Head of caudate nucleus (tissue), 42 donors: ENCODE results near the gene CAMSAP3.

Source experiments
- DNase-seq, 42 donors: peaks; one replicate each; pipeline versions ENCODE4 v3.0.0 to v3.0.0-alpha.2; 2020 to 2021; ENCODE audit warnings: mixed read lengths in 7 of 42
- intact Hi-C: fragments of 100-400 bp; cut with DNase I; formaldehyde crosslinking; loops from one replicate; pipeline ENCODE4 v1.15.0; 2022

Gene CAMSAP3

GRCh38 chr19:7607874-7608560 lies 12.4 kb downstream of the CAMSAP3 start:
- no peak for DNase-seq
- intact Hi-C loops: no loop called here

DNA sequence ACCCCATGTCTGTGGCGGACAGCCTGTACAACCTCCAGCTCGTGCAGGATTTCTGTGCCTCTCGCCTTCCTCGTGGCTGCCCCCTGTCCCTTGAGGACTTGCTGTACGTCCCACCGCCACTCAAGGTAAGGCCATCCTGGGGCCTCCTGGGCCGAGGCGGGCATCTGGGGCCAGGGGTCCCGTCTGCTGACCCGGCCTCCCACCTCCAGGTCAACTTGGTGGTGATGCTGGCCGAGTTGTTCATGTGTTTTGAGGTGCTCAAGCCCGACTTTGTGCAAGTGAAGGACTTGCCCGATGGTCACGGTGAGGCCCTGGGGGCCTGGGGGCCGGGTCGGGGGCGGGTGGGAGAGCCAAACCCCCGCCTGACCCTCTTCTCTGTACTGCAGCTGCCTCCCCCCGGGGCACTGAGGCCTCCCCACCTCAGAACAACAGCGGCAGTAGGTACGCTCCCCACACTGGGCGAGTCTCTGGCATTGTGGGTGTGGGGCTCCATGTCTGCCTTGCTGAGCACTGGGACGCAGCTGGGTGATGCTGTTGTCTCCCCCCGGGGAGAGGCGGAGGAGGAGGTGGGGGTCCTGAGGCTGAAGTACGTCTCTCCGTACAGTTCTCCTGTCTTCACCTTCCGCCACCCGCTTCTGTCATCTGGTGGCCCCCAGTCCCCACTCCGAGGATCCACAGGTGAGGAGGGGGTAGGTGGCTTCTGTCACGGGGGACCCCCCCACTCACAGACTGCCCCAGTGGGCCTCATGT lies 15.0 kb downstream of the CAMSAP3 start:
- intact Hi-C loops: no loop called here
- no peak for DNase-seq

GRCh38 chr19:7611541-7612279 lies 16.0 kb downstream of the CAMSAP3 start:
- intact Hi-C loops: no loop called here
- DNase-seq: no peak

- no peak for DNase-seq
- intact Hi-C loops: no loop called here
These were observed 16.9 kb downstream of the CAMSAP3 start for GRCh38 chr19:7612282-7613274.

- DNase-seq: no peak
- intact Hi-C loops: no loop called here
These were observed 19.4 kb downstream of the CAMSAP3 start for GRCh38 chr19:7614859-7615741.

GRCh38 chr19:7617172-7617571 lies 21.5 kb downstream of the CAMSAP3 start:
- intact Hi-C loops: no loop called here
- DNase-seq: no peak

DNA sequence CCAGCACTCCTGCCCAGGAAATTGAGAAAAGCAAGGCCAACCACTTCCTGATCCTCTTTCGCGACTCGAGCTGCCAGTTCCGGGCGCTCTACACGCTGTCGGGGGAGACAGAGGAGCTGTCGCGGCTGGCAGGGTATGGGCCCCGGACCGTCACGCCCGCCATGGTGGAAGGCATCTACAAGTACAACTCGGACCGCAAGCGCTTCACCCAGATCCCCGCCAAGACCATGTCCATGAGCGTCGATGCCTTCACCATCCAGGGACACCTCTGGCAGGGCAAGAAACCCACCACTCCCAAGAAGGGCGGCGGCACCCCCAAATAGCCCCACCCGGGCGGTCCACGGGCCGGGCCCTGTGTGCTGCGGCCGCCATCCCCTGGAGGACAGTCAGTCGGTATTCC lies 22.1 kb downstream of the CAMSAP3 start:
- no peak for DNase-seq
- intact Hi-C loops: no loop called here

DNA sequence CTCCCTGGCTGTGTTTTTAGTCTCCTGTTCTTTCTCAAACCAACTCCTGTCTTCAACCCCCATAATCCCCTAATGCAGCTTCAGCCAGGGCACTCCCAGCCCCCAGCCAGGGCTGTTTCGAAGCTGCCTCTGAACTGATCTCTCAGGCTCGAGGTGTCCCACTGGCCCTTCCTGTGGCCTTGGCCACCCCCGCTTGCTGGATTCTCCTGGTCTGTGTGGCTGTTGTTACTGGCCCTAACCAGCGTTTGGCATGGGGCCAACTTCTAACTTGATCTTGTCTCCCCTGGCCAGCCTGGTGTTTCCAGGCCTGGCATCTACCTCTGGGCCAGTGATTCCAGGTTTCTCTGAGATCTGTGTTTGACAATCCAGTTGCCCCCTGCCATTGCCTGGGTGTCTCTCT lies 22.7 kb downstream of the CAMSAP3 start:
- intact Hi-C loops: no loop called here
- DNase-seq: peak in 5 of 42 donors; percentile 22 to 59 (median 29)

DNA sequence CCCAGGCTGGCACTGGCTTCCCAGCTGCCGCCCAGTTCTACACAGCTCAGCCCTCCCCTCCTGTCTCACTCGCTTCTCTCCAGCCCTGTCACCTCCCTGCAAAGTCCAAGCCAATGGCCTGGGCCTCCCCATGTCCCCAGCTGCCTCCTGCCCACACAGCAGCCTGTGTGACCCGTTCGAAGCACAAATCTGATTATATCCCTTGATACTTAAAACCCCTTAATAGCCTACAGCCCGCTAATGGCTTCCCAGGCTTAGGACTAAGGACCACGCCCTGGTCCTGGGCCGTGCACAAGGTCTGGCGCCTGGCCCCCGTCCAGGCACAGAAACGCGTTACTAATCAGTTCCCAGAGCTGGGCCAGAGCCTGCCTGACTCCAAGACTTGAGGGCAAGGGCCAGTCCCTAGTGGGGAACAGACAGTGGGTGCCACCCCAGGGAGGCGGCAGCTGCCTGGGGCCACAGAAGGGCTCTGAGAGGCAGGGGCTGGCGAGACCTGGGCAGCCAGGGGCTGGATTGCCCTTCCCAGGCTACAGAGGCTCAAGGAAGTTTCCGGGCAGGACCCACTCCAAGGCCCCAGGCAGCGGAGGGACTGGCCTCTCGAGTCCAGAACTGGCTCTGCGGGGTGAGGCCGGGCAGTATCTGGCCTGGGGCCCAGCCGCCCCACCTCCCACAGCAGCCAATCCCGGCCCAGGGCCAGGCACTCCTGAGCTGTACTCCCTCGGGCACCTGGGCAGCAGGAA lies 23.3 kb downstream of the CAMSAP3 start:
- DNase-seq: peak in 4 of 42 donors; percentile 7 to 43 (median 30)
- intact Hi-C loops: no loop called here

DNA sequence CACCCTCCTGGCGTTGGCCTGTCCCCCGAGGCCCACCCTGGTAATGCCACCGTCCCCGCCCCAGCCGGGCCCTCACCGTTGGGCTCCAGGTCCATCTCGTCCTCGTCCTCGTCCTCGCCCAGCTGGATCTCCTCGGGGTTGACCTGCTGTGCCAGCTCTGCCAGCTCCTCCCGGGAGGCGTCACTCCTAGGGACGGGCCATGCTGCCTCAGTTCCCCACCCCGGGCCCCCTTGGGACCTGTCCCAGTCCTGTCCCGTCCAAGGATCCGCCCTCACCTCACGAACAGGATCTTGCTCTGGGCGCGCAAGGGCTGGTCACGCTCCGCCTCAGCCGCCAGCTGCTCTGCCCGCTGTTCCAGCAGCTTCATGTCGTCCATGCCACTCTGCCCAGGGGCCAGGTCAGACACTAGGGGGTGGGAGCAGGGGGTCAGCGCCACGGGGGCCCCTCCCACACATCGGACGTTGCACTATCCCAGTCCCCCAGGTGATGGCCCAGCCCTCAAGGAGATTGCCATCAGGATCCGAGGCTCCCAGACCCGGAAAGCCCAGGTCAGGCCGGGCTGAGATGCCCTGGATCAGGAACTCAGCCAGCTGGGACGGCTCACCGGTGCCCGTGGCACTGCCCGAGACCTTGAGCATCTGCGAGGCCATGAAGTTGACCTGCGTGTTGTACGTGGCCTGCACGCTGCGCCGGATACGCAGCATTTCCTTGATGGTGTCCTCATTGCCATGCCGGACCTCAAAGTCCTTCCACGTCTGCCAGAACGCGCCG lies 24.2 kb downstream of the CAMSAP3 start:
- DNase-seq: no peak
- intact Hi-C loops: no loop called here

GRCh38 chr19:7620442-7621412 lies 25.1 kb downstream of the CAMSAP3 start:
- no peak for DNase-seq
- intact Hi-C loops: no loop called here

- intact Hi-C loops: no loop called here
- DNase-seq: no peak
These were observed 27.4 kb downstream of the CAMSAP3 start for GRCh38 chr19:7622933-7623685.

DNA sequence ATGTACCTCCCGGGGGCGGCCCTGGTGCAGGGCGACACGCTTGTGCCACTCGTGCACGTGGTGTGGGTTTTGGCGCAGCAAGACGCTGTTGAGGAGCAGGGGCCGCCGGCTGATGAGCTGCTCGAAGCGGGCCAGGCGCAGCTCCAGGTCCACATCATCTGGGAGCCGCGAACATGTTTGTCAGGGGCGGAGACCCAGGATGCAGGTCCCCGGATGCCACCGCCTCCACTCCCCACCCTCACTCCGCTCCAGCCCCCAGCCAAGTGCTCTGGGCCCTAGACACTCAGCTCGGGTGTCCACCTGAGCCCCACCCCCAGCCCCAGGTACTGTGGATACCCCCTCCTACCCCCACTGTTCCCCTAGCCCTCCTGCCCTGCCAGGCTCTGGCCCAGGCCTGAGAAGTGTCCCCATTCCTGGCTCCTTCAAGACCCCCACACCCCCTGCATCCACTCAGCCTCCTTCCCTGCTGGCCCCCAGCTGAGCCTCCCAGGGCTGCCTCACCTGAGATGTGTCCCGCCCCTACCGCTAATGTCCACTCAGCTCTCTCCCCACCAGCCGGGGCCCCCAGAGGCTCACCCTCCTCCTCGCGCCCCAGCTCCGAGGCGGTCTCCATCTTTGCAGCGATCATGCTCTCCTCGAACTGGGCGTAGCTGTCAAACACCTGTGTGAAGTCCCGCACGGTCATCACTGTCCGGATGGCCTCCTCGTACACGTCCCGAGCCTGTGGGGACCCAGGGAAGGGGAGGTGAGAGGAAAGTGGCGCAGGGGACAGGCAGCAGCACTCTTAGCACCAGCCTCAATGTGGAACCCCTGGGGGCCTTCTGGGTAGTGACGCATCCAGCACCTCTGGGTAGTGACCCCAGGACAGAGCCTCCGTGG lies 28.3 kb downstream of the CAMSAP3 start:
- no peak for DNase-seq
- intact Hi-C loops: no loop called here

- no peak for DNase-seq
- intact Hi-C loops: no loop called here
These were observed 29.1 kb downstream of the CAMSAP3 start for GRCh38 chr19:7624810-7625209.
